Lung (tissue), 12 donors: ENCODE measurements around the gene ACAD8. TPM values are rescaled to one million over a fixed set of nuclear protein-coding genes. Genes with fewer than 3 reads are reported as not detected.
A peak's percentile ranks its signal among the peaks of the same experiment; 100 is the strongest.

Experiments used
- ATAC-seq: fragments of 200-7000 bp; cut with Tn5 transposase; one replicate; pipeline ENCODE4 v1.9.1; 2020; ENCODE audit warnings: moderate number of reproducible peaks; ENCODE audit not compliant: insufficient read depth, low FRiP score
- DNase-seq, 3 donors: peaks; one replicate each; pipeline ENCODE4 v3.0.0-alpha.2; 2013 to 2017
- H3K27ac ChIP-seq, 2 donors: one replicate each; pipeline ENCODE4 v1.5.1; 2013; ENCODE audit warnings: mild to moderate bottlenecking in 2 of 2, moderate library complexity in 2 of 2, control low read depth in 1 of 2, inconsistent platforms in 1 of 2, low read depth in 1 of 2, low read length in 1 of 2
- H3K27me3 ChIP-seq, 3 donors: one replicate each; pipeline ENCODE4 v1.5.1; 2013; ENCODE audit warnings: low read length in 2 of 3; ENCODE audit not compliant: control insufficient read depth in 3 of 3, insufficient read depth in 3 of 3
- H3K36me3 ChIP-seq, 4 donors: one replicate each; pipeline ENCODE4 v1.5.1; 2013; ENCODE audit warnings: low read length in 4 of 4, mild to moderate bottlenecking in 1 of 4, moderate library complexity in 1 of 4; ENCODE audit not compliant: control insufficient read depth in 4 of 4, insufficient read depth in 4 of 4
- H3K4me1 ChIP-seq, 5 donors: one replicate each; pipeline ENCODE4 v1.5.1; 2013; ENCODE audit warnings: low read length in 5 of 5, mild to moderate bottlenecking in 2 of 5, moderate library complexity in 1 of 5; ENCODE audit not compliant: control insufficient read depth in 5 of 5, insufficient read depth in 5 of 5
- H3K4me3 ChIP-seq: one replicate; pipeline ENCODE4 v1.5.1; 2013; ENCODE audit warnings: mild to moderate bottlenecking, control low read depth, moderate library complexity
- H3K9ac ChIP-seq, 2 donors: one replicate each; pipeline ENCODE4 v1.5.1; 2013; ENCODE audit warnings: low read length in 2 of 2, control low read depth in 1 of 2; ENCODE audit not compliant: insufficient read depth in 1 of 2
- H3K9me3 ChIP-seq, 4 donors: one replicate each; pipeline ENCODE4 v1.5.1; 2013; ENCODE audit warnings: low read length in 3 of 4, mild to moderate bottlenecking in 1 of 4, moderate library complexity in 1 of 4; ENCODE audit not compliant: control insufficient read depth in 4 of 4, insufficient read depth in 3 of 4
- WGBS, 2 donors: extraction: QIAGEN DNeasy Blood & Tissue Kit; methylation state at CpG; one replicate each; pipeline ENCODE4 v1.1.7; 2013; 5-methylcytosine and 5-hydroxymethylcytosine counted together
- polyA plus RNA-seq, 2 donors: library from polyadenylated mRNA; stranded (reverse); fragments of 200-250 nt; gene quantifications; one replicate each; pipeline ENCODE4 v1.2.1, GENCODE V29; 2013
- total RNA-seq, 2 donors: library from RNA; depleted of rRNA in 1 of 2; stranded (reverse); fragments of >200 nt in 1 of 2; gene quantifications; one replicate each; pipeline ENCODE4 v1.2.1, GENCODE V29; 2014 to 2021
- TF ChIP-seq, protein P1 (sequence below): IDR thresholded peaks from 2 replicates; pipeline ENCODE4 v1.5.1; 2012; ENCODE audit warnings: mild to moderate bottlenecking; ENCODE audit errors: control extremely low read depth, extremely low read depth
- donor health status: control.
- donor health status: control.
- donor health status: Bipolar disorder and iron deficiency.
- donor health status: healthy.
- donor health status: DM: yes; HTN: yes; CAD: no.

ACAD8 gene
- total and polyA plus RNA-seq, 4 donors = 24.7 to 36.3 (median 30.0) TPM

DNA sequence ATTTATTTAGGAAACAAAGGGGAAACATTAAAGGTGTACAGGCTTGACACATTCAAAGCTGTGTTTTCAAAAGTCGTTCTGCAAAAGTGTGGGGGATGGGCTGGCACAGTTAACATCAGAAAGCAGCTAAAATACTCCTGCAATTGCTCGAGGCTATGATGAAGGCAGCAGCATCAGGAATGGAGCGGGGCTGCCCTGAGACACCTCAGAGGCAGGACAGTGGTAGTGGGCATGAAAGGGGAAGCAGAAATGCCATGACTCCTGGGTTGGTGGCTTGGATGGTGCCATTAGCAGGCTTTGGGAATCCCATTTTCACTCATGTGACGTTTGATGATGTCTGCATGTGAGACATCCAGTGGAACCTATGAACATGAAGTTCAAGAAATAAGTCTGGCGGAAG is 30.2 kb upstream of the ACAD8 start:
- Histone ChIP-seq H3K27ac (no peak overlapping the region), H3K36me3 (peaks cover 0 to 13% (median 7%) of the 10 kb centered on the region in 4 donors), H3K9me3 (no peaks in the 10 kb centered on the region), H3K9ac (peak overlapping the region in 1 of 2 donors; percentile 58), H3K4me1 (peaks cover 4 to 34% (median 11%) of the 10 kb centered on the region in 5 donors), H3K4me3 (no peak overlapping the region), H3K27me3 (no peaks in the 10 kb centered on the region)
- TF ChIP-seq, protein P1, sequence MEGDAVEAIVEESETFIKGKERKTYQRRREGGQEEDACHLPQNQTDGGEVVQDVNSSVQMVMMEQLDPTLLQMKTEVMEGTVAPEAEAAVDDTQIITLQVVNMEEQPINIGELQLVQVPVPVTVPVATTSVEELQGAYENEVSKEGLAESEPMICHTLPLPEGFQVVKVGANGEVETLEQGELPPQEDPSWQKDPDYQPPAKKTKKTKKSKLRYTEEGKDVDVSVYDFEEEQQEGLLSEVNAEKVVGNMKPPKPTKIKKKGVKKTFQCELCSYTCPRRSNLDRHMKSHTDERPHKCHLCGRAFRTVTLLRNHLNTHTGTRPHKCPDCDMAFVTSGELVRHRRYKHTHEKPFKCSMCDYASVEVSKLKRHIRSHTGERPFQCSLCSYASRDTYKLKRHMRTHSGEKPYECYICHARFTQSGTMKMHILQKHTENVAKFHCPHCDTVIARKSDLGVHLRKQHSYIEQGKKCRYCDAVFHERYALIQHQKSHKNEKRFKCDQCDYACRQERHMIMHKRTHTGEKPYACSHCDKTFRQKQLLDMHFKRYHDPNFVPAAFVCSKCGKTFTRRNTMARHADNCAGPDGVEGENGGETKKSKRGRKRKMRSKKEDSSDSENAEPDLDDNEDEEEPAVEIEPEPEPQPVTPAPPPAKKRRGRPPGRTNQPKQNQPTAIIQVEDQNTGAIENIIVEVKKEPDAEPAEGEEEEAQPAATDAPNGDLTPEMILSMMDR = no peak
- no peak for ATAC-seq
- 6 to 13% methylated on average over 5 of the region's 5 CpGs for WGBS, 2 donors
- peak in 1 of 3 donors; percentile 5 for DNase-seq

DNA sequence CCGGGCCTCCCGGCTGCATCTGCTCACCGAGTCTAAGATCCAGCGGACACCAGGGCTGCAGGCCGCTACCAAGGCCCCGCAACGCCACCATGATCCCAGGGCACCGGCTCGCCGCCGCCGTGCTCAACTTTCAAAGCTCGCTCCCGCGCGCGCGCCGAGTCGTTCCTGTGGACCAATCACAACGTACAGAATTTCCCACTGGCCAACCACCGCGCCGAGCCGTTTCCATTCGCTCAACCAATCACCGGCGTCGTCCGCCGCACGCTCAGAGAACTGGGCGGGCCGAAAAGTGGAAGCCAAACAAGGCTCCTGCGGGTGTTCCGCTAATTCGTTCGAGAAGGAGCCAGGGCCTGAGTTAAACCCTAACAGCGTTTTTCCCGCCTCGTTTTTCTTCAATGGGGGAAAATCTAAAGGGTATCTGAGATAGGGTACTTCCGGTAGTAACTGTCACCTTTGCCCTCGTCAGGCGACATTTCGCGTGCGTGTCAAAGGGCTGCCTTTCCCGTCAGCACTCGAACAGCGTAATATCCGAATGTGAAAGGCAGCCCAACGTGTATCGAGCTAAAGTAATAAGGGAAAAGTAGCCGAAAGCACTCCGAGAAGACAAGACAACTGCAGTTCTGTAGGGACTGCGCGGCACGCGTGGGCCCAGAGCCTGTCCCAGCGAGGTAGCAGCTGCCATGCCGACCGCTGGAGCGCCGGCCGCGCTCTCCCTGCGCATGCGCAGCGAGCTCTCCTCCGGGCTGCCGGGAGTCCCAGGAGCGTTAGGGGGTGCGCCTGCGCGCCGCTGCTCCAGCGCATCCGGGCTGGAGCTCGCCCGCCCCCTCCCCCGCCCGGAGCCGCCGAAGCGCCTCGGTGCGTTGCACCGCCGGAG is 29.3 kb upstream of the ACAD8 start, which contains the start of the genes NCAPD3 and VPS26B:
NCAPD3 (minus strand) TSS at position 132 of the 874 bp plus-strand sequence; CDS start at position 91, 41 bp downstream.
VPS26B (plus strand) TSS at position 836 of the 874 bp plus-strand sequence. CDS start 452 bp downstream, outside the sequence.
- Histone ChIP-seq H3K9me3 (no peaks in the 10 kb centered on the region), H3K9ac (peak within 1 kb of the TSS in 1 of 2 donors; percentile 70), H3K27me3 (no peaks in the 10 kb centered on the region), H3K4me3 (peak within 1 kb of the TSS; percentile 94), H3K36me3 (peaks cover 0 to 5% (median 3%) of the 10 kb centered on the region in 4 donors), H3K27ac (peak within 1 kb of the TSS; percentile 87 to 95), H3K4me1 (peaks cover 4 to 34% (median 11%) of the 10 kb centered on the region in 5 donors)
- TF ChIP-seq, protein P1 = no peak
- DNase-seq (peak; percentile 97 to 98 (median 98)), ATAC-seq (peak; percentile 95)
- WGBS, 2 donors = 0 to 1% methylated on average over 72 to 89 of the region's 89 CpGs

DNA sequence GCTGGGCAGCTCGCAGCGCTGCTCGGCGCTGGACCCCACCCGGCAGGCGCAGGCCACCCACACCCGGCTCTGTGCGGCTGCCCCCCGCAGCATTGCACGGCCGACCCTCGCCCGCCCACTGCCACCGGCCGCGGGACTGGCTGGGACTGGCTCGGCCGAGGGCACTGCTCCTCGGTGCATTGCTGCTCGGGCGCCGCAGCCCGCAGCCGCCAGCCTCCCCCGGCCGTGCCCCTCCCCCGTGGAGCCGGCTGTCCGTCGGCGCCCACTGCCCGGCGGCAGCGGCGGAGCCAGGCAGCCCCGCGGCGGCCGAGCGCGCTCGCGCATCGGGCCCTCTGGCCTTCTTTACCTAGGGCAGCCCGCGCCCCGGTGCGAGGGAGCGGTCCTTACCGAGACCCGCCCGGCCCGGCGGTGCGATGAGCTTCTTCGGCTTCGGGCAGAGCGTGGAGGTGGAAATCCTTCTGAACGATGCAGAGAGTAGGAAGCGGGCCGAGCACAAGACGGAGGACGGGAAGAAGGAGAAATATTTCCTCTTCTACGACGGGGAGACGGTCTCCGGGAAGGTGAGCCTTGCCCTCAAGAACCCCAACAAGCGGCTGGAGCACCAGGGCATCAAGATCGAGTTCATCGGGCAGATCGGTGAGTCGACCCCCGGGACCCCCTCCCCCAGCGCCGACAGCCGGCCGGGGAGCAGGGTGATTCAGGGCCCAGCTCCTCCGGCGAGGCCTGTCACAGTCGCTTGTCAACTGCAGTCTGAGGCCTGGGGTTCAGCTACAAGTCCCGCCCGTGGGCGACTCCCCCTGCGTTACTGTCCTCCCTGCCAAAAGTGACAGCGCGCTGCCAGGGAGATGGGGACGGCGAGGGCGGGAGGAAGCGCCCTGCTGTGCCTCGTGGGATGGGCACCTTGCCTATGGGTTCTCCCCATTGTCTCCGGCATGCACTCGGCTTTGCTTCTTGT is 28.4 kb upstream of the ACAD8 start:
- peak; percentile 50 to 58 (median 58) for DNase-seq
- H3K9ac ChIP-seq = peak overlapping the region in 1 of 2 donors; percentile 70
- 1% methylated on average over 80 to 93 of the region's 93 CpGs for WGBS, 2 donors
- H3K36me3 ChIP-seq = peaks cover 0 to 5% (median 0%) of the 10 kb centered on the region in 4 donors
- H3K4me1 ChIP-seq = peaks cover 4 to 34% (median 11%) of the 10 kb centered on the region in 5 donors
- H3K27me3 ChIP-seq = no peaks in the 10 kb centered on the region
- TF ChIP-seq, protein P1 = no peak
- no peaks in the 10 kb centered on the region for H3K9me3 ChIP-seq
- ATAC-seq = peak; percentile 29
- H3K27ac ChIP-seq = peak overlapping the region; percentile 87 to 91
- H3K4me3 ChIP-seq = peak overlapping the region; percentile 94
